ENCODE data around the gene GPR65.

GPR65 gene

GRCh38 chr14:88039197-88039596, 34.3 kb downstream of the GPR65 start:
- TF ChIP-seq KLF16 (tag by site-specific recombination; IDR thresholded peaks at IDR 0.05) (no peak), ZBTB1 (tag by site-specific recombination; IDR thresholded peaks at IDR 0.05) (no peak)
- POLR2A ChIA-PET: no interaction called here
- Histone ChIP-seq H3K9me3 (ENCODE audit: control insufficient read depth, insufficient read depth, low read depth, low read length) (no peaks in the 10 kb centered on the region), H3K36me3 (ENCODE audit: control insufficient read depth in 2 of 2, insufficient read depth in 1 of 2, low read length in 2 of 2) (no peaks in the 10 kb centered on the region), H3K27ac (ENCODE audit: extremely low read depth, low read depth, low read length) (no peak overlapping the region), H3K4me1 (ENCODE audit: control insufficient read depth, insufficient read depth, low read length) (no peaks in the 10 kb centered on the region), H3K4me3 (ENCODE audit: low read depth, low read length) (no peak overlapping the region)
- CTCF ChIA-PET: interaction anchor here (1.0 kb wide), 1 partner anchor 129 kb away, joined by 3 read pairs; no protein-coding TSS in a partner anchor

GRCh38 chr14:88040146-88040545, 35.2 kb downstream of the GPR65 start:
- no peak overlapping the region for H3K4me3 ChIP-seq (ENCODE audit: low read depth, low read length)
- H3K27ac ChIP-seq (ENCODE audit: extremely low read depth, low read depth, low read length): no peak overlapping the region
- H3K36me3 ChIP-seq (ENCODE audit: control insufficient read depth in 2 of 2, insufficient read depth in 1 of 2, low read length in 2 of 2): no peaks in the 10 kb centered on the region
- H3K4me1 ChIP-seq (ENCODE audit: control insufficient read depth, insufficient read depth, low read length): no peaks in the 10 kb centered on the region
- POLR2A ChIA-PET: no interaction called here
- CTCF ChIA-PET: interaction anchor here (1.0 kb wide), 1 partner anchor 128 kb away, joined by 3 read pairs; no protein-coding TSS in a partner anchor
- TF ChIP-seq GLIS2 (tag by site-specific recombination; IDR thresholded peaks at IDR 0.05) (no peak), ZNF24 (tag by site-specific recombination; IDR thresholded peaks at IDR 0.05) (no peak)
- H3K9me3 ChIP-seq (ENCODE audit: control insufficient read depth, insufficient read depth, low read depth, low read length): no peaks in the 10 kb centered on the region

- H3K4me3 ChIP-seq (ENCODE audit: low read depth, low read length): no peak overlapping the region
- H3K36me3 ChIP-seq (ENCODE audit: control insufficient read depth in 2 of 2, insufficient read depth in 1 of 2, low read length in 2 of 2): no peaks in the 10 kb centered on the region
- ChIA-PET CTCF (no interaction called here), POLR2A (no interaction called here)
- no peak for TF ChIP-seq ZNF629 (tag by site-specific recombination; IDR thresholded peaks at IDR 0.05)
- TF ChIP-seq ZNF664 (tag by site-specific recombination; IDR thresholded peaks at IDR 0.05): no peak
- TF ChIP-seq ZNF155 (tag by site-specific recombination; IDR thresholded peaks at IDR 0.05): no peak
- no peak for TF ChIP-seq ZSCAN30 (tag by site-specific recombination; IDR thresholded peaks at IDR 0.05)
- TF ChIP-seq SETDB1 (IDR thresholded peaks at IDR 0.05; ENCODE audit: insufficient read length, low read length): no peak
- no peak for TF ChIP-seq ZNF121 (tag by site-specific recombination; IDR thresholded peaks at IDR 0.05)
- TF ChIP-seq ZNF747 (tag by site-specific recombination; IDR thresholded peaks at IDR 0.05): no peak
- no peaks in the 10 kb centered on the region for H3K9me3 ChIP-seq (ENCODE audit: control insufficient read depth, insufficient read depth, low read depth, low read length)
- no peaks in the 10 kb centered on the region for H3K4me1 ChIP-seq (ENCODE audit: control insufficient read depth, insufficient read depth, low read length)
- no peak overlapping the region for H3K27ac ChIP-seq (ENCODE audit: extremely low read depth, low read depth, low read length)
These were observed 38.9 kb downstream of the GPR65 start for GRCh38 chr14:88043529-88044443.

GRCh38 chr14:88044444-88044758, 39.5 kb downstream of the GPR65 start:
- Histone ChIP-seq H3K4me3 (ENCODE audit: low read depth, low read length) (no peak overlapping the region), H3K4me1 (ENCODE audit: control insufficient read depth, insufficient read depth, low read length) (no peaks in the 10 kb centered on the region), H3K27ac (ENCODE audit: extremely low read depth, low read depth, low read length) (no peak overlapping the region), H3K9me3 (ENCODE audit: control insufficient read depth, insufficient read depth, low read depth, low read length) (no peaks in the 10 kb centered on the region), H3K36me3 (ENCODE audit: control insufficient read depth in 2 of 2, insufficient read depth in 1 of 2, low read length in 2 of 2) (no peaks in the 10 kb centered on the region)
- POLR2A ChIA-PET: no interaction called here
- CTCF ChIA-PET: no interaction called here
- TF ChIP-seq ZNF114 (tag by site-specific recombination; IDR thresholded peaks at IDR 0.05): no peak
- no peak for TF ChIP-seq ZNF670 (tag by site-specific recombination; IDR thresholded peaks at IDR 0.05; ENCODE audit: low read depth)
- TF ChIP-seq ZNF610 (tag by site-specific recombination; IDR thresholded peaks at IDR 0.05; ENCODE audit: borderline replicate concordance): no peak
- TF ChIP-seq ZNF561 (tag by site-specific recombination; IDR thresholded peaks at IDR 0.05; ENCODE audit: borderline replicate concordance): no peak
- no peak for TF ChIP-seq REST (tag by site-specific recombination; IDR thresholded peaks at IDR 0.05)
- no peak for TF ChIP-seq ZNF350 (tag by site-specific recombination; IDR thresholded peaks at IDR 0.05)
- TF ChIP-seq ZNF366 (tag by site-specific recombination; conservative IDR thresholded peaks at IDR 0.05): no peak
- TF ChIP-seq KLF8 (tag by site-specific recombination; IDR thresholded peaks at IDR 0.05): no peak
- TF ChIP-seq SALL2 (tag by site-specific recombination; IDR thresholded peaks at IDR 0.05; ENCODE audit: borderline replicate concordance): no peak
- TF ChIP-seq ZNF596 (tag by site-specific recombination; IDR thresholded peaks at IDR 0.05): no peak
